HCT116 (cell line): ENCODE measurements around the gene TXNDC11. TPM values are rescaled to one million over a fixed set of nuclear protein-coding genes. Genes with fewer than 3 reads are reported as not detected.

ENCODE experiments used
- ATAC-seq: fragments of 200-7000 bp; cut with Tn5 transposase; 2 replicates; pipeline ENCODE4 v1.9.1; 2020; ENCODE audit warnings: mild to moderate bottlenecking, moderate library complexity
- BruUV-seq: library from RNA; stranded (reverse); fragments of 400-500 nt; replicated peaks from 2 replicates; lab custom pipeline; 2021; lab: Mats Ljungman, UMichigan
- CTCF ChIA-PET: fragments of 300-600 bp; sonication (Branson Sonifier 250); formaldehyde crosslinking; loops from one replicate; lab custom pipeline; 2021; ENCODE audit warnings: antibody characterized with exemption; lab: Charles Lee
- POLR2A ChIA-PET: fragments of 300-600, 350-600 bp; sonication (Branson Sonifier 250); formaldehyde crosslinking; loops from one replicate; lab custom pipeline; 2021; ENCODE audit warnings: antibody characterized with exemption; lab: Charles Lee
- RAD21 ChIA-PET, 2 experiments: fragments of 300-600 bp; sonication (Branson Sonifier 250); formaldehyde crosslinking; loops; one replicate each; lab custom pipeline; 2023; ENCODE audit warnings: low total read pairs in 2 of 2; ENCODE audit not compliant: uncharacterized antibody in 2 of 2, unreplicated experiment in 2 of 2, low non-redundant PET in 1 of 2; lab: Charles Lee
- DNase-seq: peaks from one replicate; pipeline ENCODE4 v3.0.0-alpha.2; 2010; ENCODE audit warnings: low read depth, low spot score
- H2AFZ ChIP-seq: fragments of 200-600 bp; shearing (Covaris generic), sonication (generic); 2 replicates; pipeline ENCODE4 v1.6.1; 2017; ENCODE audit warnings: low read depth, mixed run types, mixed read lengths, antibody characterized with exemption, low read length; ENCODE audit not compliant: poor library complexity, severe bottlenecking
- H3K27ac ChIP-seq: 2 replicates; pipeline ENCODE4 v1.5.1; 2012; ENCODE audit warnings: low read depth, low read length
- H3K27me3 ChIP-seq: fragments of 200-600 bp; sonication (generic); 2 replicates; pipeline ENCODE4 v1.6.1; 2016; ENCODE audit warnings: mixed run types, low read length, mixed read lengths; ENCODE audit not compliant: insufficient read depth
- H3K36me3 ChIP-seq, 2 experiments: fragments of 200-500 bp in 1 of 2; fragments of 200-600 bp in 1 of 2; sonication (Bioruptor generic) in 1 of 2; sonication (generic) in 1 of 2; 2 replicates each; pipeline versions ENCODE4 v1.5.1 to v1.6.1; 2014 to 2016; ENCODE audit warnings: low read length in 2 of 2, inconsistent platforms in 1 of 2, mixed read lengths in 1 of 2, mixed run types in 1 of 2; ENCODE audit not compliant: insufficient read depth in 2 of 2, control insufficient read depth in 1 of 2
- H3K4me1 ChIP-seq, 2 experiments: fragments of 200-600 bp in 1 of 2; sonication (generic) in 1 of 2; 2 replicates each; pipeline versions ENCODE4 v1.5.1 to v1.6.1; 2012 to 2017; ENCODE audit warnings: low read length in 2 of 2, inconsistent platforms in 1 of 2, mild to moderate bottlenecking in 1 of 2, mixed read lengths in 1 of 2, mixed run types in 1 of 2, moderate library complexity in 1 of 2; ENCODE audit not compliant: insufficient read depth in 2 of 2, control insufficient read depth in 1 of 2
- H3K4me2 ChIP-seq: fragments of 200-600 bp; sonication (generic); 2 replicates; pipeline ENCODE4 v1.6.1; 2017; ENCODE audit warnings: mixed run types, low read length, mixed read lengths
- H3K4me3 ChIP-seq, 2 experiments: fragments of 200-600 bp in 1 of 2; sonication (generic) in 1 of 2; replicated peaks in 1 of 2; 2 replicates each; pipeline ENCODE4 v1.5.1; 2011 to 2016; ENCODE audit warnings: low read length in 2 of 2, control low read depth in 1 of 2, low read depth in 1 of 2, mild to moderate bottlenecking in 1 of 2, mixed read lengths in 1 of 2, mixed run types in 1 of 2
- H3K79me2 ChIP-seq: fragments of 200-600 bp; sonication (generic); 2 replicates; pipeline ENCODE4 v1.6.1; 2017; ENCODE audit warnings: mild to moderate bottlenecking, mixed run types, low read length, moderate library complexity, mixed read lengths; ENCODE audit not compliant: insufficient read depth
- H3K9ac ChIP-seq: fragments of 200-600 bp; sonication (generic); 2 replicates; pipeline ENCODE4 v1.6.1; 2016; ENCODE audit warnings: low read length, mixed read lengths
- H3K9me2 ChIP-seq: fragments of 200-600 bp; sonication (generic), shearing (Covaris generic); 2 replicates; pipeline ENCODE4 v1.6.1; 2017; ENCODE audit warnings: mixed run types, mild to moderate bottlenecking, moderate library complexity; ENCODE audit not compliant: insufficient read depth
- H3K9me3 ChIP-seq, 2 experiments: fragments of 200-500 bp in 1 of 2; fragments of 200-600 bp in 1 of 2; sonication (Bioruptor generic) in 1 of 2; sonication (generic) in 1 of 2; 2 replicates each; pipeline ENCODE4 v1.6.1; 2014 to 2017; ENCODE audit warnings: low read length in 2 of 2, mixed read lengths in 2 of 2, inconsistent platforms in 1 of 2, low read depth in 1 of 2, mild to moderate bottlenecking in 1 of 2, mixed run types in 1 of 2, moderate library complexity in 1 of 2; ENCODE audit not compliant: control insufficient read depth in 1 of 2, insufficient read depth in 1 of 2
- H4K20me1 ChIP-seq: fragments of 200-600 bp; sonication (generic), shearing (Covaris generic); 2 replicates; pipeline ENCODE4 v1.6.1; 2017; ENCODE audit warnings: mixed run types, mild to moderate bottlenecking, moderate library complexity; ENCODE audit not compliant: insufficient read depth
- CBX3 ChIP-seq: IDR thresholded peaks from 2 replicates; pipeline ENCODE4 v1.6.1; 2012; ENCODE audit warnings: low read depth
- EZH2 ChIP-seq: fragments of 200-600 bp; sonication (generic); IDR thresholded peaks from 2 replicates; pipeline ENCODE4 v1.6.1; 2017; ENCODE audit warnings: antibody characterized with exemption, mixed run types
- FOSL1 ChIP-seq: IDR thresholded peaks from 2 replicates; pipeline ENCODE4 v1.6.1; 2012; ENCODE audit warnings: low read depth
- JUND ChIP-seq: IDR thresholded peaks from 2 replicates; pipeline ENCODE4 v1.6.1; 2012
- SIN3A ChIP-seq: IDR thresholded peaks from 2 replicates; pipeline ENCODE4 v1.6.1; 2012; ENCODE audit warnings: low read depth
- SP1 ChIP-seq: IDR thresholded peaks from 2 replicates; pipeline ENCODE4 v1.6.1; 2012; ENCODE audit warnings: low read depth
- SRF ChIP-seq: IDR thresholded peaks from 2 replicates; pipeline ENCODE4 v1.6.1; 2012; ENCODE audit warnings: low read depth
- TCF7L2 ChIP-seq: IDR thresholded peaks from 2 replicates; pipeline ENCODE4 v1.7.0; 2011; ENCODE audit warnings: borderline replicate concordance, inconsistent platforms; ENCODE audit not compliant: insufficient read depth, insufficient read length; ENCODE audit errors: extremely low read depth
- YY1 ChIP-seq: IDR thresholded peaks from 2 replicates; pipeline ENCODE4 v1.6.1; 2011; ENCODE audit warnings: low read length, low read depth, moderate library complexity, mild to moderate bottlenecking; ENCODE audit not compliant: insufficient replicate concordance; ENCODE audit errors: extremely low read depth
- ZNF274 ChIP-seq: fragments of 200-500 bp; sonication (Bioruptor generic); IDR thresholded peaks from 2 replicates; pipeline ENCODE4 v1.6.1; 2014; ENCODE audit warnings: mild to moderate bottlenecking, low read depth, low read length, inconsistent platforms
- intact Hi-C: fragments of 100-400 bp; cut with micrococcal nuclease; formaldehyde crosslinking; loops from 2 replicates; pipeline ENCODE4 v1.10.0; 2022
- total RNA-seq: library from RNA; stranded (reverse); gene quantifications from one replicate; pipeline ENCODE4 v1.2.1, GENCODE V29; 2021; ENCODE audit not compliant: unreplicated experiment
- TF ChIP-seq, protein P1 (sequence below): IDR thresholded peaks from 2 replicates; pipeline ENCODE4 v1.6.1; 2012; ENCODE audit warnings: low read depth
- TF ChIP-seq, protein P2 (sequence below): IDR thresholded peaks from 2 replicates; pipeline ENCODE4 v1.6.1; 2011; ENCODE audit warnings: mild to moderate bottlenecking, low read length, moderate library complexity; ENCODE audit not compliant: insufficient replicate concordance; ENCODE audit errors: extremely low read depth
- TF ChIP-seq, protein P3 (sequence below): IDR thresholded peaks from 2 replicates; pipeline ENCODE4 v1.6.1; 2012
- TF ChIP-seq, protein P4 (sequence below), 3 experiments: fragments of 200-600 bp in 1 of 3; sonication (generic) in 1 of 3; IDR thresholded peaks in 2 of 3; conservative IDR thresholded peaks in 1 of 3; 2 replicates each; pipeline ENCODE4 v1.5.1; 2012 to 2017; ENCODE audit warnings: low read depth in 2 of 3, low read length in 2 of 3, antibody characterized with exemption in 1 of 3, borderline replicate concordance in 1 of 3, control low read depth in 1 of 3, mild to moderate bottlenecking in 1 of 3, mixed read lengths in 1 of 3, mixed run types in 1 of 3, moderate library complexity in 1 of 3; ENCODE audit not compliant: insufficient read depth in 1 of 3
- TF ChIP-seq, protein P5 (sequence below): IDR thresholded peaks from 2 replicates; pipeline ENCODE4 v1.6.1; 2012

The TXNDC11 gene
- total RNA-seq, 1 experiment from 2014 or later: 26.8 TPM

DNA sequence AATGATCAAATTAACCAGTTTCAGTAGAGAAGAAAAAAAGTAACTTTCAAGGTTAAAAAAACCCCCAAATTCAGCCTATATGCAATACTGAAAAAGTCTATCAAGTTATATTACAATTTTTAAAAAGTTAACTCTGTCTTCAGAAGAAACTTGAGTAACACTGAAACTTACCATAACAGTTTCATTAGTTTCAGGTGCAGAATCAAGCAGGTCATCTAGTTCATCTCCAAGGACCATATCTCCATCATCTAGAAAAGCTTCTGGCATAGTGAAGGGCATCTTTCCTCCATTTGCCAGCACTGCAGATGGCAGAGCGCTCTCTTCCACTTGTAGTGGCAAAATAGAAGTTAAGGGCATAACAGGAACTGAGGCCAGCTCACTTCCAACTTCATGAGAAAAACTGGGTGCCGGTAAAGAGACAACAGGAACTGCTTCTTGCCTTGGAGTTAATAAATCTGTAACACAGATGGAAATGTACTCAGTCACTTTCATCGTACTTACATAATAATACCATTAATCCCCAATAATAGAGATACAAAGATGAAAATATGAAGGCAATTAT, 31.5 kb upstream of the TXNDC11 start:
- POLR2A ChIA-PET: no interaction called here
- H3K27me3 ChIP-seq: no peaks in the 10 kb centered on the region
- ATAC-seq: no peak
- H3K36me3 ChIP-seq: peaks cover 11 to 30% of the 10 kb centered on the region in 2 experiments; a peak in 3 of 4 replicates
- H3K9me3 ChIP-seq: no peaks in the 10 kb centered on the region
- TF ChIP-seq ZNF274 (no peak), YY1 (no peak), TCF7L2 (no peak), FOSL1 (no peak), SIN3A (no peak), CBX3 (no peak), EZH2 (no peak), JUND (no peak), SP1 (no peak), SRF (no peak)
- TF ChIP-seq, protein P1, sequence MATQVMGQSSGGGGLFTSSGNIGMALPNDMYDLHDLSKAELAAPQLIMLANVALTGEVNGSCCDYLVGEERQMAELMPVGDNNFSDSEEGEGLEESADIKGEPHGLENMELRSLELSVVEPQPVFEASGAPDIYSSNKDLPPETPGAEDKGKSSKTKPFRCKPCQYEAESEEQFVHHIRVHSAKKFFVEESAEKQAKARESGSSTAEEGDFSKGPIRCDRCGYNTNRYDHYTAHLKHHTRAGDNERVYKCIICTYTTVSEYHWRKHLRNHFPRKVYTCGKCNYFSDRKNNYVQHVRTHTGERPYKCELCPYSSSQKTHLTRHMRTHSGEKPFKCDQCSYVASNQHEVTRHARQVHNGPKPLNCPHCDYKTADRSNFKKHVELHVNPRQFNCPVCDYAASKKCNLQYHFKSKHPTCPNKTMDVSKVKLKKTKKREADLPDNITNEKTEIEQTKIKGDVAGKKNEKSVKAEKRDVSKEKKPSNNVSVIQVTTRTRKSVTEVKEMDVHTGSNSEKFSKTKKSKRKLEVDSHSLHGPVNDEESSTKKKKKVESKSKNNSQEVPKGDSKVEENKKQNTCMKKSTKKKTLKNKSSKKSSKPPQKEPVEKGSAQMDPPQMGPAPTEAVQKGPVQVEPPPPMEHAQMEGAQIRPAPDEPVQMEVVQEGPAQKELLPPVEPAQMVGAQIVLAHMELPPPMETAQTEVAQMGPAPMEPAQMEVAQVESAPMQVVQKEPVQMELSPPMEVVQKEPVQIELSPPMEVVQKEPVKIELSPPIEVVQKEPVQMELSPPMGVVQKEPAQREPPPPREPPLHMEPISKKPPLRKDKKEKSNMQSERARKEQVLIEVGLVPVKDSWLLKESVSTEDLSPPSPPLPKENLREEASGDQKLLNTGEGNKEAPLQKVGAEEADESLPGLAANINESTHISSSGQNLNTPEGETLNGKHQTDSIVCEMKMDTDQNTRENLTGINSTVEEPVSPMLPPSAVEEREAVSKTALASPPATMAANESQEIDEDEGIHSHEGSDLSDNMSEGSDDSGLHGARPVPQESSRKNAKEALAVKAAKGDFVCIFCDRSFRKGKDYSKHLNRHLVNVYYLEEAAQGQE: no peak
- TF ChIP-seq, protein P2, sequence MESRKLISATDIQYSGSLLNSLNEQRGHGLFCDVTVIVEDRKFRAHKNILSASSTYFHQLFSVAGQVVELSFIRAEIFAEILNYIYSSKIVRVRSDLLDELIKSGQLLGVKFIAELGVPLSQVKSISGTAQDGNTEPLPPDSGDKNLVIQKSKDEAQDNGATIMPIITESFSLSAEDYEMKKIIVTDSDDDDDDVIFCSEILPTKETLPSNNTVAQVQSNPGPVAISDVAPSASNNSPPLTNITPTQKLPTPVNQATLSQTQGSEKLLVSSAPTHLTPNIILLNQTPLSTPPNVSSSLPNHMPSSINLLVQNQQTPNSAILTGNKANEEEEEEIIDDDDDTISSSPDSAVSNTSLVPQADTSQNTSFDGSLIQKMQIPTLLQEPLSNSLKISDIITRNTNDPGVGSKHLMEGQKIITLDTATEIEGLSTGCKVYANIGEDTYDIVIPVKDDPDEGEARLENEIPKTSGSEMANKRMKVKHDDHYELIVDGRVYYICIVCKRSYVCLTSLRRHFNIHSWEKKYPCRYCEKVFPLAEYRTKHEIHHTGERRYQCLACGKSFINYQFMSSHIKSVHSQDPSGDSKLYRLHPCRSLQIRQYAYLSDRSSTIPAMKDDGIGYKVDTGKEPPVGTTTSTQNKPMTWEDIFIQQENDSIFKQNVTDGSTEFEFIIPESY: no peak
- TF ChIP-seq, protein P3, sequence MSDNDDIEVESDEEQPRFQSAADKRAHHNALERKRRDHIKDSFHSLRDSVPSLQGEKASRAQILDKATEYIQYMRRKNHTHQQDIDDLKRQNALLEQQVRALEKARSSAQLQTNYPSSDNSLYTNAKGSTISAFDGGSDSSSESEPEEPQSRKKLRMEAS: no peak
- TF ChIP-seq, protein P4, sequence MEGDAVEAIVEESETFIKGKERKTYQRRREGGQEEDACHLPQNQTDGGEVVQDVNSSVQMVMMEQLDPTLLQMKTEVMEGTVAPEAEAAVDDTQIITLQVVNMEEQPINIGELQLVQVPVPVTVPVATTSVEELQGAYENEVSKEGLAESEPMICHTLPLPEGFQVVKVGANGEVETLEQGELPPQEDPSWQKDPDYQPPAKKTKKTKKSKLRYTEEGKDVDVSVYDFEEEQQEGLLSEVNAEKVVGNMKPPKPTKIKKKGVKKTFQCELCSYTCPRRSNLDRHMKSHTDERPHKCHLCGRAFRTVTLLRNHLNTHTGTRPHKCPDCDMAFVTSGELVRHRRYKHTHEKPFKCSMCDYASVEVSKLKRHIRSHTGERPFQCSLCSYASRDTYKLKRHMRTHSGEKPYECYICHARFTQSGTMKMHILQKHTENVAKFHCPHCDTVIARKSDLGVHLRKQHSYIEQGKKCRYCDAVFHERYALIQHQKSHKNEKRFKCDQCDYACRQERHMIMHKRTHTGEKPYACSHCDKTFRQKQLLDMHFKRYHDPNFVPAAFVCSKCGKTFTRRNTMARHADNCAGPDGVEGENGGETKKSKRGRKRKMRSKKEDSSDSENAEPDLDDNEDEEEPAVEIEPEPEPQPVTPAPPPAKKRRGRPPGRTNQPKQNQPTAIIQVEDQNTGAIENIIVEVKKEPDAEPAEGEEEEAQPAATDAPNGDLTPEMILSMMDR (IDR thresholded peaks at IDR 0.05 in 2 of 3, conservative IDR thresholded peaks at IDR 0.05 in 1 of 3; ENCODE audit: borderline replicate concordance in 1 of 3, insufficient read depth in 1 of 3, low read depth in 2 of 3, low read length in 2 of 3): no peak
- TF ChIP-seq, protein P5, sequence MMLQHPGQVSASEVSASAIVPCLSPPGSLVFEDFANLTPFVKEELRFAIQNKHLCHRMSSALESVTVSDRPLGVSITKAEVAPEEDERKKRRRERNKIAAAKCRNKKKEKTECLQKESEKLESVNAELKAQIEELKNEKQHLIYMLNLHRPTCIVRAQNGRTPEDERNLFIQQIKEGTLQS: no peak
- H3K79me2 ChIP-seq: no peaks in the 10 kb centered on the region
- no peak overlapping the region for H2AFZ ChIP-seq
- H4K20me1 ChIP-seq: no peaks in the 10 kb centered on the region
- CTCF ChIA-PET: no interaction called here
- intact Hi-C loops: no loop called here
- no peaks in the 10 kb centered on the region for H3K4me1 ChIP-seq
- H3K4me2 ChIP-seq: no peak overlapping the region
- RAD21 ChIA-PET: interaction anchor here in 1 of 2 experiments (0.6 kb wide), 1 partner anchor 37 kb away, joined by 3 read pairs; no protein-coding TSS in a partner anchor
- H3K9ac ChIP-seq: no peak overlapping the region
- no TSS peak for BruUV-seq
- no peak overlapping the region for H3K27ac ChIP-seq
- DNase-seq: no peak
- H3K4me3 ChIP-seq: no peak overlapping the region
- H3K9me2 ChIP-seq: no peaks in the 10 kb centered on the region
